DMS79 treated with DMSO at 0.1 percent for 48 hours (cell line): ENCODE results near the gene PCDHGA1.
A peak's percentile ranks its signal among the peaks of the same experiment; 100 is the strongest.
"Not testable (repeated sequence)": the region's sequence is repeated elsewhere in the genome, so short reads cannot be mapped to it uniquely, and the experiment has no call there.

Experiments
- DNase-seq: peaks from one replicate; lab custom pipeline; 2025; lab: John Stamatoyannopoulos, UW

Gene PCDHGA1

GRCh38 chr5:141330299-141331080, at the start of gene PCDHGA1:
Gene PCDHGA1 (plus strand): TSS chr5:141330514.
- DNase-seq = no peak

- DNase-seq = no peak
Measured at GRCh38 chr5:141298376-141298775, 31.9 kb upstream of the PCDHGA1 start.

- no peak for DNase-seq
Measured at GRCh38 chr5:141303756-141304155, 26.6 kb upstream of the PCDHGA1 start, which contains the start of gene SLC25A2. Gene SLC25A2 (minus strand): TSS chr5:141304049. CDS start chr5:141303865, 184 bp downstream.

GRCh38 chr5:141306630-141307029, 23.7 kb upstream of the PCDHGA1 start:
- no peak for DNase-seq

GRCh38 chr5:141313711-141314110, 16.6 kb upstream of the PCDHGA1 start:
- DNase-seq = no peak

GRCh38 chr5:141316963-141317362, 13.4 kb upstream of the PCDHGA1 start:
- not testable (repeated sequence) for DNase-seq

- no peak for DNase-seq
Measured at GRCh38 chr5:141319202-141319601, 11.1 kb upstream of the PCDHGA1 start.

GRCh38 chr5:141319699-141320098, 10.6 kb upstream of the PCDHGA1 start:
- no peak for DNase-seq

GRCh38 chr5:141320225-141321169, 9.8 kb upstream of the PCDHGA1 start, which contains the start of gene TAF7:
Gene TAF7 (minus strand): TSS chr5:141320784. CDS start chr5:141320044, 740 bp downstream.
- DNase-seq = peak; percentile 59

GRCh38 chr5:141322261-141322660, 8.1 kb upstream of the PCDHGA1 start:
- no peak for DNase-seq

- peak; percentile 63 for DNase-seq
Measured at GRCh38 chr5:141326088-141326854, 4.0 kb upstream of the PCDHGA1 start.

- DNase-seq = no peak
Measured at GRCh38 chr5:141328231-141328630, 2.1 kb upstream of the PCDHGA1 start.

- not testable (repeated sequence) for DNase-seq
Measured at GRCh38 chr5:141332571-141332970, 2.3 kb downstream of the PCDHGA1 start.

GRCh38 chr5:141338538-141339306, 8.4 kb downstream of the PCDHGA1 start, which contains the start of gene PCDHGA2:
Gene PCDHGA2 (plus strand): TSS chr5:141338760.
- DNase-seq = no peak

- not testable (repeated sequence) for DNase-seq
Measured at GRCh38 chr5:141340781-141341354, 10.6 kb downstream of the PCDHGA1 start.

- no peak for DNase-seq
Measured at GRCh38 chr5:141342773-141343172, 12.5 kb downstream of the PCDHGA1 start.

- no peak for DNase-seq
Measured at GRCh38 chr5:141343242-141343952, 13.1 kb downstream of the PCDHGA1 start, which contains the start of gene PCDHGA3. Gene PCDHGA3 (plus strand): TSS chr5:141343829. CDS start chr5:141344034, 205 bp downstream.

- no peak for DNase-seq
Measured at GRCh38 chr5:141343953-141344463, 13.7 kb downstream of the PCDHGA1 start.

- no peak for DNase-seq
Measured at GRCh38 chr5:141345327-141345726, 15.0 kb downstream of the PCDHGA1 start.
